ENCODE results near the gene IMPA2. TPM values are rescaled to one million over a fixed set of nuclear protein-coding genes. Genes with fewer than 3 reads are reported as not detected.
A peak's percentile ranks its signal among the peaks of the same experiment; 100 is the strongest.

Gene IMPA2
- total and polyA plus RNA-seq, 2 of the 8 experiments (the other 6 are each of a cell fraction or from before 2014, with no cell fraction given) = 102 to 140 TPM

GRCh38 chr18:12046046-12046750 lies 64.9 kb downstream of the IMPA2 start (continued):
- TF ChIP-seq RAD21 (IDR thresholded peaks at IDR 0.05 in 1 of 2, conservative IDR thresholded peaks at IDR 0.05 in 1 of 2; ENCODE audit: low read depth in 2 of 2, low read length in 2 of 2) = peak in 1 of 2 experiments; percentile 11; a peak in 1 of 4 replicates
- no peak for TF ChIP-seq CREB1 (IDR thresholded peaks at IDR 0.05)

Data from H1 (cell line).